ENCODE results near the gene ZMYM3. TPM values are rescaled to one million over a fixed set of nuclear protein-coding genes. Genes with fewer than 3 reads are reported as not detected.

Gene ZMYM3
- total and polyA plus RNA-seq, 9 of the 15 experiments (the other 6 are each of a cell fraction or from before 2014, with no cell fraction given) = 4.3 to 36.3 (median 16.8) TPM

GRCh38 chrX:71228063-71228642, 25.8 kb downstream of the ZMYM3 start:
- 0 out of 2 replicates have a peak overlapping the region, but pooled peaks have one; percentile 59 for H2AFZ ChIP-seq (ENCODE audit: low read depth, low read length)
- no peak for FAIRE-seq
- no peak overlapping the region for H3K4me2 ChIP-seq (ENCODE audit: insufficient read depth, low read length)
- no peak overlapping the region for H3K4me3 ChIP-seq
- intact Hi-C loops (cut with micrococcal nuclease) (no loop called here), in situ Hi-C loops (cut with MboI) (no loop called here)
- ATAC-seq = no peak
- no peak overlapping the region for H3K9ac ChIP-seq (ENCODE audit: insufficient read depth in 1 of 2, low read depth in 2 of 2, low read length in 2 of 2)
- no peaks in the 10 kb centered on the region for H3K9me3 ChIP-seq (replicated peaks; ENCODE audit: control insufficient read depth, insufficient read depth, low read depth, low read length)
- no peaks in the 10 kb centered on the region for H3K9me1 ChIP-seq (ENCODE audit: control insufficient read depth, insufficient read depth, low read length)
- ChIA-PET CTCF (ENCODE audit: low intra/inter-chr PET ratio) (no interaction called here), POLR2A (interaction anchor here (1.2 kb wide), 1 partner anchor 138 kb away, joined by 4 read pairs; the partner anchor contains the start of gene TAF1)
- no peaks in the 10 kb centered on the region for H3K79me2 ChIP-seq (ENCODE audit: control insufficient read depth, insufficient read depth, low read length)
- H3K27ac ChIP-seq (ENCODE audit: extremely low read depth, low read depth, low read length) = no peak overlapping the region
- BruUV-seq (replicated peaks) = no TSS peak
- no peaks in the 10 kb centered on the region for H3K36me3 ChIP-seq (ENCODE audit: control insufficient read depth, insufficient read depth, low read length)
- H3K27me3 ChIP-seq (ENCODE audit: control insufficient read depth in 2 of 2, insufficient read depth in 2 of 2, low read length in 2 of 2) = peaks cover 2 to 16% of the 10 kb centered on the region in 2 experiments; a peak in 3 of 5 replicates
- H3K4me1 ChIP-seq (replicated peaks in 1 of 2; ENCODE audit: control insufficient read depth in 2 of 2, insufficient read depth in 2 of 2, low read length in 2 of 2) = peaks cover 4 to 5% of the 10 kb centered on the region in 2 experiments; a peak in 2 of 5 replicates
- no peak for DNase-seq (ENCODE audit: extremely low read depth in 1 of 4, low spot score in 3 of 4)
- TF ChIP-seq ZNF696 (CRISPR knock-in tag; conservative IDR thresholded peaks at IDR 0.05) = no peak
- peak; percentile 50; the same call in 1 of the 2 replicates for TF ChIP-seq MYNN (IDR thresholded peaks at IDR 0.05)
- no peak for TF ChIP-seq MYNN (CRISPR knock-in tag; IDR thresholded peaks at IDR 0.05)
- TF ChIP-seq RFX1 (IDR thresholded peaks at IDR 0.05) = peak; percentile 40
- no peak for TF ChIP-seq NFRKB (IDR thresholded peaks at IDR 0.05; ENCODE audit: low read depth)
- TF ChIP-seq NRF1 (conservative IDR thresholded peaks at IDR 0.05 in 1 of 2, IDR thresholded peaks at IDR 0.05 in 1 of 2) = no peak
- 15% methylated on average over 1 of the region's 1 CpG for WGBS (ENCODE audit: insufficient coverage, low coverage, missing lambda C conversion rate)
- H4K20me1 ChIP-seq (replicated peaks; ENCODE audit: control insufficient read depth, insufficient read depth, low read length) = no peaks in the 10 kb centered on the region

Data from K562 (cell line).